ENCODE measurements around the gene TEF. TPM values are rescaled to one million over a fixed set of nuclear protein-coding genes. Genes with fewer than 3 reads are reported as not detected.

Gene TEF
- total RNA-seq, 4 donors from 2014 or later = 19.5 to 47.8 (median 36.6) TPM

GRCh38 chr22:41405588-41405987 lies 23.8 kb downstream of the TEF start:
- no peak for TF ChIP-seq CTCF (IDR thresholded peaks at IDR 0.05)
- no peak for TF ChIP-seq POLR2A (IDR thresholded peaks at IDR 0.05; ENCODE audit: low read depth)
- TF ChIP-seq POLR2AphosphoS5 (IDR thresholded peaks at IDR 0.05) = no peak
- TF ChIP-seq EP300 (IDR thresholded peaks at IDR 0.05) = no peak
- Histone ChIP-seq H3K4me1 (peaks cover 35 to 61% (median 53%) of the 10 kb centered on the region in 4 donors), H3K36me3 (no peaks in the 10 kb centered on the region), H3K4me3 (no peak overlapping the region), H3K27me3 (no peaks in the 10 kb centered on the region), H3K9me3 (no peaks in the 10 kb centered on the region), H3K27ac (replicated peaks in 1 of 4) (peak overlapping the region in 1 of 4 donors; percentile 65)
- 88% methylated on average over 8 of the region's 8 CpGs for WGBS
- DNase-seq (ENCODE audit: extremely low spot score) = no peak
- intact Hi-C loops (cut with DNase I) = no loop called here

- no peak for DNase-seq (ENCODE audit: extremely low spot score)
- Histone ChIP-seq H3K27me3 (no peaks in the 10 kb centered on the region), H3K27ac (replicated peaks in 1 of 4) (peak overlapping the region in 3 of 4 donors; percentile 12 to 99 (median 38)), H3K36me3 (no peaks in the 10 kb centered on the region), H3K9me3 (no peaks in the 10 kb centered on the region), H3K4me1 (peaks cover 43 to 64% (median 60%) of the 10 kb centered on the region in 4 donors), H3K4me3 (no peak overlapping the region)
- intact Hi-C loops (cut with DNase I) = no loop called here
- TF ChIP-seq CTCF (IDR thresholded peaks at IDR 0.05) = no peak
- no peak for TF ChIP-seq POLR2A (IDR thresholded peaks at IDR 0.05; ENCODE audit: low read depth)
- TF ChIP-seq EP300 (IDR thresholded peaks at IDR 0.05) = no peak
- no peak for TF ChIP-seq POLR2AphosphoS5 (IDR thresholded peaks at IDR 0.05)
These were observed 24.7 kb downstream of the TEF start for GRCh38 chr22:41406410-41406809.

- peak overlapping the region; percentile 21 to 99 (median 38) for H3K27ac ChIP-seq (replicated peaks in 1 of 4)
- WGBS = 88% methylated on average over 3 of the region's 3 CpGs
- H3K9me3 ChIP-seq = no peaks in the 10 kb centered on the region
- no peak for TF ChIP-seq EP300 (IDR thresholded peaks at IDR 0.05)
- no peak for TF ChIP-seq POLR2A (IDR thresholded peaks at IDR 0.05; ENCODE audit: low read depth)
- no peak for TF ChIP-seq CTCF (IDR thresholded peaks at IDR 0.05)
- TF ChIP-seq POLR2AphosphoS5 (IDR thresholded peaks at IDR 0.05) = no peak
- no peak overlapping the region for H3K4me3 ChIP-seq
- intact Hi-C loops (cut with DNase I) = no loop called here
- H3K4me1 ChIP-seq = peaks cover 46 to 64% (median 60%) of the 10 kb centered on the region in 4 donors
- no peaks in the 10 kb centered on the region for H3K27me3 ChIP-seq
- no peak for DNase-seq (ENCODE audit: extremely low spot score)
- no peaks in the 10 kb centered on the region for H3K36me3 ChIP-seq
These were observed 25.7 kb downstream of the TEF start for GRCh38 chr22:41407433-41407832.

- TF ChIP-seq POLR2AphosphoS5 (IDR thresholded peaks at IDR 0.05) (no peak), EP300 (IDR thresholded peaks at IDR 0.05) (no peak), POLR2A (IDR thresholded peaks at IDR 0.05; ENCODE audit: low read depth) (no peak), CTCF (IDR thresholded peaks at IDR 0.05) (no peak)
- Histone ChIP-seq H3K36me3 (no peaks in the 10 kb centered on the region), H3K4me3 (no peak overlapping the region), H3K27ac (replicated peaks in 1 of 4) (peak overlapping the region; percentile 93 to 100 (median 99)), H3K9me3 (no peaks in the 10 kb centered on the region), H3K27me3 (no peaks in the 10 kb centered on the region), H3K4me1 (peaks cover 43 to 62% (median 59%) of the 10 kb centered on the region in 4 donors)
- intact Hi-C loops (cut with DNase I) = no loop called here
- WGBS = 82% methylated on average over 8 of the region's 8 CpGs
- no peak for DNase-seq (ENCODE audit: extremely low spot score)
These were observed 26.9 kb downstream of the TEF start for GRCh38 chr22:41408665-41409064.

- peak overlapping the region; percentile 93 to 100 (median 99) for H3K27ac ChIP-seq (replicated peaks in 1 of 4)
- H3K9me3 ChIP-seq = no peaks in the 10 kb centered on the region
- intact Hi-C loops (cut with DNase I) = no loop called here
- peak; percentile 82 to 83 for TF ChIP-seq POLR2AphosphoS5 (IDR thresholded peaks at IDR 0.05)
- no peak for TF ChIP-seq POLR2A (IDR thresholded peaks at IDR 0.05; ENCODE audit: low read depth)
- peak; percentile 98 for TF ChIP-seq EP300 (IDR thresholded peaks at IDR 0.05)
- no peak overlapping the region for H3K4me3 ChIP-seq
- peaks cover 46 to 65% (median 62%) of the 10 kb centered on the region in 4 donors for H3K4me1 ChIP-seq
- no peaks in the 10 kb centered on the region for H3K36me3 ChIP-seq
- WGBS = 77% methylated on average over 6 of the region's 7 CpGs
- DNase-seq (ENCODE audit: extremely low spot score) = no peak
- H3K27me3 ChIP-seq = no peaks in the 10 kb centered on the region
These were observed 28.6 kb downstream of the TEF start for GRCh38 chr22:41410311-41410751.

All from esophagus muscularis mucosa (tissue), 4 donors.